Fibroblast of the aortic adventitia (primary cell): ENCODE measurements around the gene SCN8A. TPM values are rescaled to one million over a fixed set of nuclear protein-coding genes. Genes with fewer than 3 reads are reported as not detected.

Experiments used
- DNase-seq: peaks from one replicate; pipeline ENCODE4 v3.0.0-alpha.2; 2010; ENCODE audit warnings: low read depth
- H3K4me3 ChIP-seq: 2 replicates; pipeline ENCODE4 v1.5.1; 2011; ENCODE audit warnings: low read depth, mild to moderate bottlenecking, control low read depth, low read length, moderate library complexity
- CTCF ChIP-seq: IDR thresholded peaks from 2 replicates; pipeline ENCODE4 v1.5.1; 2011; ENCODE audit warnings: mild to moderate bottlenecking, low read length, control low read depth, inconsistent platforms; ENCODE audit not compliant: insufficient read depth
- total RNA-seq: library from RNA; depleted of rRNA; stranded (reverse); fragments of >200 nt; gene quantifications from 2 replicates; pipeline ENCODE4 v1.2.3, GENCODE V29; 2012; ENCODE audit warnings: low replicate concordance

The SCN8A gene
- total RNA-seq, 1 donor, result 7.9 TPM

- no peak for TF ChIP-seq CTCF
- no peak overlapping the region for H3K4me3 ChIP-seq
- no peak for DNase-seq
Observed at GRCh38 chr12:51850965-51851299, 259.9 kb downstream of the SCN8A start.

- H3K4me3 ChIP-seq, result no peak overlapping the region
- DNase-seq, result no peak
- TF ChIP-seq CTCF, result no peak
Observed at GRCh38 chr12:51851413-51852124, 260.5 kb downstream of the SCN8A start.

GRCh38 chr12:51852404-51853137, 261.5 kb downstream of the SCN8A start:
- peak; percentile 17 for DNase-seq
- no peak for TF ChIP-seq CTCF
- H3K4me3 ChIP-seq, result no peak overlapping the region

GRCh38 chr12:51855586-51856428, 264.8 kb downstream of the SCN8A start:
- H3K4me3 ChIP-seq, result peak overlapping the region; percentile 55
- no peak for TF ChIP-seq CTCF
- DNase-seq, result peak; percentile 63

- TF ChIP-seq CTCF, result no peak
- DNase-seq, result no peak
Observed at GRCh38 chr12:51860986-51861385, 270.0 kb downstream of the SCN8A start.

More at GRCh38 chr12:51860986-51861385, 270.0 kb downstream of the SCN8A start:
- no peak overlapping the region for H3K4me3 ChIP-seq

Other genes with a start within 250 kb of the SCN8A start
- 0.25 TPM in 1 of 2 replicates, not detected in the other for gene CELA1, start 244.6 kb upstream of the SCN8A start, total RNA-seq
- gene GALNT6, start 199.8 kb upstream of the SCN8A start, total RNA-seq, result 0.74 and 22.1 TPM in 2 replicates
- 4.7 and 8.4 TPM in 2 replicates for gene SLC4A8, start 166.4 kb upstream of the SCN8A start, total RNA-seq